Measurements from ENCODE around the gene TRMT112.

The TRMT112 gene

GRCh38 chr11:64352099-64352994, 35.0 kb upstream of the TRMT112 start:
- in situ Hi-C loops (cut with MboI; ENCODE audit: low pct_unique_long_range_greater_than_20kb, low sequenced_read_pairs): no loop called here
- no peak for DNase-seq

GRCh38 chr11:64351136-64351631, 33.8 kb upstream of the TRMT112 start:
- in situ Hi-C loops (cut with MboI; ENCODE audit: low pct_unique_long_range_greater_than_20kb, low sequenced_read_pairs): no loop called here
- DNase-seq: no peak

GRCh38 chr11:64349404-64349803, 32.0 kb upstream of the TRMT112 start:
- in situ Hi-C loops (cut with MboI; ENCODE audit: low pct_unique_long_range_greater_than_20kb, low sequenced_read_pairs): no loop called here
- no peak for DNase-seq

- in situ Hi-C loops (cut with MboI; ENCODE audit: low pct_unique_long_range_greater_than_20kb, low sequenced_read_pairs): no loop called here
- DNase-seq: no peak
These were observed 31.6 kb upstream of the TRMT112 start for GRCh38 chr11:64349025-64349387.

- in situ Hi-C loops (cut with MboI; ENCODE audit: low pct_unique_long_range_greater_than_20kb, low sequenced_read_pairs): no loop called here
These were observed 31.1 kb upstream of the TRMT112 start for GRCh38 chr11:64348383-64349024.

GRCh38 chr11:64347193-64347867, 30.0 kb upstream of the TRMT112 start:
- in situ Hi-C loops (cut with MboI; ENCODE audit: low pct_unique_long_range_greater_than_20kb, low sequenced_read_pairs): no loop called here
- DNase-seq: no peak

More at GRCh38 chr11:64348383-64349024, 31.1 kb upstream of the TRMT112 start:
- no peak for DNase-seq

- DNase-seq: no peak
- in situ Hi-C loops (cut with MboI; ENCODE audit: low pct_unique_long_range_greater_than_20kb, low sequenced_read_pairs): no loop called here
These were observed 27.4 kb upstream of the TRMT112 start for GRCh38 chr11:64344787-64345186.

GRCh38 chr11:64343767-64344559, 26.6 kb upstream of the TRMT112 start:
- DNase-seq: no peak
- in situ Hi-C loops (cut with MboI; ENCODE audit: low pct_unique_long_range_greater_than_20kb, low sequenced_read_pairs): no loop called here

GRCh38 chr11:64342869-64343745, 25.7 kb upstream of the TRMT112 start:
- DNase-seq: no peak
- in situ Hi-C loops (cut with MboI; ENCODE audit: low pct_unique_long_range_greater_than_20kb, low sequenced_read_pairs): no loop called here

- in situ Hi-C loops (cut with MboI; ENCODE audit: low pct_unique_long_range_greater_than_20kb, low sequenced_read_pairs): no loop called here
- DNase-seq: peak; percentile 75
These were observed 24.8 kb upstream of the TRMT112 start for GRCh38 chr11:64341851-64342791.

GRCh38 chr11:64341429-64341828, 24.1 kb upstream of the TRMT112 start:
- in situ Hi-C loops (cut with MboI; ENCODE audit: low pct_unique_long_range_greater_than_20kb, low sequenced_read_pairs): no loop called here
- no peak for DNase-seq

GRCh38 chr11:64340671-64341335, 23.4 kb upstream of the TRMT112 start:
- peak; percentile 76 for DNase-seq
- in situ Hi-C loops (cut with MboI; ENCODE audit: low pct_unique_long_range_greater_than_20kb, low sequenced_read_pairs): no loop called here

- peak; percentile 75 for DNase-seq
- in situ Hi-C loops (cut with MboI; ENCODE audit: low pct_unique_long_range_greater_than_20kb, low sequenced_read_pairs): no loop called here
These were observed 22.5 kb upstream of the TRMT112 start, which contains the start of gene CCDC88B for GRCh38 chr11:64339754-64340408. CCDC88B (plus strand) TSS chr11:64340204; CDS start chr11:64340267, 63 bp downstream.

GRCh38 chr11:64339286-64339685, 21.9 kb upstream of the TRMT112 start:
- in situ Hi-C loops (cut with MboI; ENCODE audit: low pct_unique_long_range_greater_than_20kb, low sequenced_read_pairs): no loop called here
- DNase-seq: no peak

- DNase-seq: no peak
- in situ Hi-C loops (cut with MboI; ENCODE audit: low pct_unique_long_range_greater_than_20kb, low sequenced_read_pairs): no loop called here
These were observed 21.4 kb upstream of the TRMT112 start for GRCh38 chr11:64338716-64339115.
